Stimulated activated CD4-positive, alpha-beta T cell treated with anti-CD3 and anti-CD28 coated beads, Interleukin-4, amount 100 ng/mL, for 24 hours (primary cell): Measurements from ENCODE around the gene KLF11.
"Not testable (repeated sequence)": the region's sequence is repeated elsewhere in the genome, so short reads cannot be mapped to it uniquely, and the experiment has no call there.

Source experiments
- DNase-seq: peaks from one replicate; pipeline ENCODE4 v3.0.0-alpha.2; 2020

KLF11 gene

DNA sequence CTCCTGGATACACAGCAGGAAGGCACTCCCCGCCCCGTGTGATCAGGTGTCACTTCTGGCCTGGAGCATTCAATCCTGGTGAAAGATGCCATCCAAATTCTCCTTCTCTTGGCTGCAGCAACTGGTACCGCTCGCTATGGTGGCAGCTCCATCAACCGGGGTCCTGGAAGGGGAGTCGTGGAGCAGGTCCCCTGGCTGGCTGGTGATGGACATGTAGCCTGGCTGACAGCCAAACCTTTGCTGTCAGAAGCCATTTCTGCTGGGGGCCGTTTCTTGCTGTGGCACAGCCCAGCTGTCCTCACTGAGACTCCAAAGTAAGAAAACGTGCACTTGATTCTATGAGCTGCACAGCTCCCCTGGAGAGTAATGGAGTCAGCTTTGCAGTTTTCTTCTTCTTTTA lies 44.0 kb downstream of the KLF11 start:
- no peak for DNase-seq

DNA sequence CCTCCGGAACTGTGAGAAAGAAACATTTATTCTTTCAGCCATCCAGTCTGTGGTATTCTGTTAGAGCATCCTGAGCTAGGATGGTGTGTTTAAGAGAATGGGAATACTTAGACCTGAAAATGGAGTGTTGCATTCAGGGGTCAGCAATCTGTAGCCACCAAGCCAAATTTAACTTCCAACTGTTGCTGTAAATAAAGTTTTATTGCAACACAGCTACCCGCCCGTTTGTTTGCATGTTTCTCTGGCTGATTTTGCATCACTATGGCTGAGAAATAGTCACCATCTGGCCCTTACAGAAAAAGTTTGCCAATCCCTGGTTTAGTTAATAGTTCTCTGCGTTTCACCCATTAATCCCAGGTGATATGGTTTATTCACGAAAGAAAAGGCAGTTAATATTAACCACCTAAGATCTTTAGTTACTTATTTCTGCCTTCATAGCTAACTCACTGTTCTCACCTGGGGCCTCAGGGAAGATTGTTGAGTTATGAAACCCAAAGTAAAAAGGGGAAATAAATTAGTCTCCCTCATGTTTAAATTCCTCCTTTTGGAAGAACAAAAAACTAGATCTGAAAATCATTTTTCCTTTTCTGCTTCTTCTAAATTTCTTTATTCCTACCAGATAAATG lies 46.3 kb downstream of the KLF11 start:
- no peak for DNase-seq

DNA sequence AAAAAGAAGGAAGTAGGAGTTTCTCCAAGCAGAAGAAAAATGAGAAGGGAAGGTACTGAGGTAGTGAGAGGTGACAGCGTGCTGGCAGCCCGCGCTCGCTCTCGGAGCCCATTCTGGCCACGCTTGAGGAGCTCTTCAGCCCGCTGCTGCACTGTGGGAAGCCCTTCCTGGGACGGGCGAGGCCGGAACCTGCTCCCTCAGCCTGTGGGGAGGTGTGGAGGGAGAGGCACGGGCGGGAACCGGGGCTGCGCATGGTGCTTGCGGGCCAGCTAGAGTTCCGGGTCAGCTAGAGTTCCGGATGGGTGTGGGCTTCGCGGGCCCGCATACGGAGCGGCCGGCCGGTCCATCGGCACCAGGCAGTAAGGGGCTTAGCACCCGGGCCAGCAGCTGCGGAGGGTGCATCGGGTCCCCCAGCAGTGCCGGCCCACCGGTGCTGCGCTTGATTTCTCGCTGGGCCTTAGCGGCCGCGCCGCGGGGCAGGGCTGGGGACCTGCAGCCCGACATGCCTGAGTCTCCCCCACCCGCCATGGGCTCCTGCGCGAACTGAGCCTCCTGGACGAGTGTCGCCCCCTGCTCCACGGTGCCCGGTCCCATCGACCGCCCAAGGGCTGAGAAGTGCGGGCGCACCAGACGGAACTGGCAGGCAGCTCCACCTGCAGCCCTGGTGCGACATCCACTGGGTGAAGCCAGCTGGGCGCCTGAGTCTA lies 48.0 kb downstream of the KLF11 start:
- no peak for DNase-seq

DNA sequence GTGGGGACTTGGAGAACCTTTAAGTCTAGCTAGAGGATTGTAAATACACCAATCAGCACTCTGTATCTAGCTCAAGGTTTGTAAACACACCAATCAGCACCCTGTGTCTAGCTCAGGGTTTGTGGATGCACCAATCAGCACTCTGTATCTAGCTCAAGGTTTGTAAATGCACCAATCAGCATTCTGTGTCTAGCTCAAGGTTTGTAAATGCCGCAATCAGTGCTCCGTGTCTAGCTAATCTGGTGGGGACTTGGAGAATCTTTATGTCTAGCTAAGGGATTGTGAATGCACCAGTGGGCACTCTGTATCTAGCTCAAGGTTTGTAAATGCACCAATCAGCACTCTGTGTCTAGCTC lies 48.5 kb downstream of the KLF11 start:
- DNase-seq = not testable (repeated sequence)

DNA sequence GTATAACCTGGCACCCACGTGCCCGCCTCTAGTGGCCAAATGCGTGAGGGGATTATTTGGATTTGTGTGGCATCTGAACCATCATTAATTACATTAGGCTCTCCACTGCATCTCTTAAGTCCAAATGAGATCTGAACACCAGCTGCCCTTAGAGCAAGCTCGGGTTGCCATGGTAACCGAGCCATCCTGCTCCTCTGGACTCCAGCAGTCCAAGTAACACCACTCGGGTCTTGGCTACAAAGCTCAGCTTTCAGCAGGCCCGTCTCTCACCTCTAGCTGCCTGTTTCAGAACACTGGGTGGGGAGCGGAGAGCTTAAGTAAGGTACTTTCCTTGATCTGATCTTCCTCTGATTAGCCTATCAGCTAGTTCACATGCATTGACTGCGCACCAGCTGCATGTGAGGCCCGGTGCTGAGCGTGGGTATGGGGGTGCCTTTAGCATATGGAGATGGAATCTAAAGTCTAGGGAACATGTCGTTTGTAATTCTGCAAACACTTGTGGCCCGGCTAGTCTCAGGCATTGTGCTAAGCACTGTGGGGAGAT lies 51.0 kb downstream of the KLF11 start:
- no peak for DNase-seq

DNA sequence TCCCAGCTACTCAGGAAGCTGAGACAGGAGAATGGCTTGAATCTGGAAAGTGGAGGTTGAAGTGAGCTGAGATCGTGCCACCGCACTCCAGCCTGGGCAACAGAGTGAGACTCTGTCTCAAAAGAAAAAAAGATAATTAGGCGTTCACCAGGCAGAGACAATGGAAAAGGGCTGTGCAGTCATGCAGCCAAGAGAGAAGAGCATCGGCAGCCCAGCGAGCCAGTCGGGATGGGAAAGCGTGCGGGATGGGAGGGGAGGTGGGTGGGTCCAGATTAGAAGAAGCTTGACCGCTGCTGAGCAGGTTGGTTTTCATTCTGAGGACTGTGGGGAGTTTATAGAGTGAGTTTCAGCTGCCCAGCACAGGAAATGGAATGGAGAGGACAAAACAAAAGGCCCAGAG lies 51.8 kb downstream of the KLF11 start:
- DNase-seq = no peak

DNA sequence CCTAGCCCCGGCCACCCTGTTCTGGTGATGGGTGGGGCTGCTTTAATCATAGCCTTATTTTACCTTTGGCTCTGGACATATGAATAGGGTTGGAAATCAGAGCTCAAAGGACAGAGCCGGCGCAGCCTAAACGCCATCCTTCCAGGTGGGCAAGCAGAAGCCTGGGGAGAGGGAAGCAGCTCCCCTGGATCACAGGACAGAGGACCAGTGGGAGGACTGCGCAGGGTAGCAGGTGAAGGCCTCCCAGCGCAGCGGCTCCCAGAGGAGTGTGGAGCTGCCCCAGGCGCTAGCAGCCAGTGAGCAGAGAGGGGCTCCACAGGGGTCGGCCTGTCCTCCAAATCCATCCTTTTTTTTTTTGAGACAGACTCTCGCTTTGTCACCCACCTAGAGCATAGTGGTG lies 53.3 kb downstream of the KLF11 start:
- DNase-seq = no peak

DNA sequence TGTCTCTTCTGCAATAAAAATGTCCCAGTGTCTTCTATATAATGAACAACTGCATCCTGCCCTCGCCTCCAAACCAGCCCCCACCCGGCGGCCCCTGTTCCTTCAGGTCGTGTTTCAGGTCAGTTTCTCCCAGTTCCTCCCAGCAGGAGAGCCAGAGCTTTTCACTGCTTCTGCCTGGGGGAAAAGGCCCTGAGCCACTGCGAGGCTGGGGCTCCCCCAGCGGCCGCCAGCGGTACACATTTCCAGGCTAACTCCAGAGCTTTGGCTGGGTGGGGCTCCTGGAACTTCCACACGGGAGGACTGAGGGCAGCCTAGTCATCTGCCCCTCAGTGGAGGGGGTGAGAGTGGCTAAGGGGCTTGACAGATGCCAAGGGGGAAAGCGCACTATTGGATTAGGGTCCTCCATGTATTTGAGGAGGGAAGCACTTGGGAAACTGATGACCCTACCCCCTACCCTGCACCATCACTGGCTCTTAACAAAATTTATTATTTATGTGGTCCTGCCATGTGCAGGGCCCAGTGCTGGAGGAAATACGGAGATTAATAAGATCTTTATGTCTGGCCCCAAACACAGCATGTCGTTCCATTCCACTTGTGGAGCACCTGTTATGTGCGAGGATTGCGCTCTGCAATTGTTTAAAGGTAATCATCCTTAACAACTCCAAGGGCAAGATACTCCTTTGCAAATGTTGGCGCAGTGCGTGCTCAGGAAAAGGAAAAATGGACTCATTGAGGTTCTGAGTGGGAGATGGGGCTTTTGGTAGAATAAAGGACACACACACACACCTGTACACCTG lies 54.2 kb downstream of the KLF11 start:
- DNase-seq = peak; percentile 36

DNA sequence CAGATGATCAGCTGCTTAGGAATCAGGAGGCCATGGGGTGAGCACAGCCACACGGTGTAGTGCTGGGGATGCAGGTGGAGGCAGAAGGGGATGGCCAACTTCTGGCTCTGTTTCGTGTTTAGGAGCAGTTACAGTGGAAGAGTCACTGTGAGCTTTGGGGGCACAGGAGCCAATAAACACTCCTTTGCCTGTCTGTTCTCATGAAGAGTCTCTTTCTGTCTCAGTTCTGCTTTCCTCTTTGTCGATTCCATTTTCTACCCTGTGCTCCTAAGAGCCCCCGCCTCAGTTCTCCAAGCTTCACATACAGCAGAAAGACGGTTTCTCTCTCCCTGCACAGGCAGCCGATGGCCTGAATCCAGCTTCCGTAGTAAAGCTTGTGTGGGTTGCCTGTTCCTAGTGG lies 58.1 kb downstream of the KLF11 start:
- no peak for DNase-seq

DNA sequence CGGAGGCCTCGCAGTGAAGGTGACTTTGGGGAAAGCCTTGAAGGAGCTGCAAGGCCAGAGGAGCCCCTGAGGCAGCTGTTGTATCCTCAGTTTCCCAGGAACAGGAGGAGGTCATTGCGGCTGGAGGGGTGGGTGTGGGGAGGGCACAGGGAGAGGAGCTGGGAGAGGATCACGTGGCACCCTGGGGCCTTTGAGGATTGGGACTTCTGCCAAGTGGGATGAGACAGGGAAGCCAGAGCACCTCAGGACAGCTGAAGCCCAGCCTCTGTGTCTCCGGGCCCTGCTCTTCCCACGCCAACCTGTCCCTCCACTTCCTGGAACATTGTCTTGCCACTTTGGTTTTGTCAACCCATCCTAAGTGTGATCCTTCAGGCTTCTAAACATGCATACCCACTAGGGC lies 59.8 kb downstream of the KLF11 start:
- no peak for DNase-seq
